HG02970 (cell line): Measurements from ENCODE around the gene NR6A1.

Experiments
- ATAC-seq: cut with Tn5 transposase; IDR thresholded peaks from one replicate; pipeline ENCODE4 v1.9.1; 2021; ENCODE audit warnings: mild to moderate bottlenecking, moderate library complexity, moderate number of reproducible peaks; ENCODE audit not compliant: unreplicated experiment, low FRiP score

NR6A1 gene

DNA sequence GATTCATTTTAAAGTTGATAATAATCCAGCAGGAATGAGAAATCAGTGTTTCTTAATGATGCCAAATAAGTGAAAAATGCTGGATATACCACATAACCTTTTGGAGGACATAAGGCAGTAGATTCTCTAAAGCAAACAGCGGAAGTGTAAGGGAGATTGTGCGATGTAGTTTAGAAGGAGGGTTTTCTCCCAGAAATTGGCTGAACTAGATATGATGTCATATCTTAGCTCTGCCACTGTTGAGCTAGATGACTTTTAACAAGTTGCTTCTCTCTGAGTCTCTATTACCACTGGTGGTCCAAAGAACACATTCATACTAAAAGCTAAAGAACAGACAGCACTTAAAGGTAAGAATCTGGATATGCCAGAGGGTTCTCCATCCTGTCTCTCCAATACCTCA is 107.0 kb downstream of the NR6A1 start:
- ATAC-seq = no peak

DNA sequence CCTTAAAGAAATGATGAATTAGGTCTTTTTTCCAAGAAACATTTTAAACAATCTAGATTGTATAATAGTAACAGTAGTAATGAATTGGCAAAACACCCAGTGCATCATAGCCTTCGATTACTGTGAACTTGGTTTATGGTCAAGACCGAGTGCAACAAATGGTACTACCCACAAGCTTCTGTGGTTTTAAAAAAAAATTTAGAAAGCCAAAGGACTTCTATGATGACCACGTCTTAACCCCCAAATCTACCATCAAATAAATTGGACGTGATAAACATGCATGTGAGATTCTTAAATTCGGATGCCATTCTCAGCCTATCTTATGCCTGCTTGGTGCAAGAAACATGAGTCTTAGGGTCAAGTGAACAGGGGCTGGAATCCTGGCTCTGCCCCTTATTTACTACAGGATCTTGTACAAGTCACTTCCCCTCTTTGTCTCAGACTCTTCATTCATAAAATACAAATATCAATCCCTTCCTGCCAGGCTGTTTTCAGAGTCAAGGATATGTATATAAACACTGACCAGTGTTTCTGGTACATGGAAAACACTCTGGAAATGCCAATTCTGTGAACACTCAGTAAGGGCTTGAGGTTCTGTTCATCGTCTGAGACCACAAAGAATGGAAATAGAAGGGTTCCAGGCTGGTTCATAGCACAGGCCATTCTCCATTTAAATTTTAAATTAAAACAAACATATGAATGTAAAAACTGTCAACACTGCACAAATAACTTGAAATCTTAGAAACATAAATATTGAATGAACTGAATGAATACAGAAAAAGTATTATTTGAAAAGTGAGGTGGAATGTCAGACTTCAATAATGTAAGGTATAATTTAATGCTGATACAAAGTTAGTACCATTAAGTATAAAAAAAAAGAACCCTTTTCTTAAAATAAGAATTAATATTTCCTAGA is 107.8 kb downstream of the NR6A1 start:
- no peak for ATAC-seq

GRCh38 chr9:124662561-124662960 is 108.5 kb downstream of the NR6A1 start:
- ATAC-seq = no peak

DNA sequence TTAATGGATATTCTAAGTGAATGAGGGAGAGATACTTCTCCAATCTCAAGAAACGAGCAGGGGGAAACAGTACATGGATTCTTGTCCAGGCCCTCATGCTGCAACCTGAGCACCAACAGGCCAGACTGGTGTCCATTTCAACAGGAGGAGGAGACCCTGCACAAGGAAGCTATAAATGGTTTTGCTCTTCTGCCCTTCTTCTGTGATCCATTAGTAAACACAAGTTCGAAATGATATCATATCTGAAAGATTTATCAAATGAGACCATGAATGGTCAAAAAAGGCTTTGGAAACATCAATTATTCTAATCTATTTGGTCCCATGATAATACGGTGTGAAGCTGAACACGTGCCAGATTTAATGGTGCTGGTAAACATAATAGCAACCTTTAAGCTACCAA is 109.8 kb downstream of the NR6A1 start:
- ATAC-seq = no peak

DNA sequence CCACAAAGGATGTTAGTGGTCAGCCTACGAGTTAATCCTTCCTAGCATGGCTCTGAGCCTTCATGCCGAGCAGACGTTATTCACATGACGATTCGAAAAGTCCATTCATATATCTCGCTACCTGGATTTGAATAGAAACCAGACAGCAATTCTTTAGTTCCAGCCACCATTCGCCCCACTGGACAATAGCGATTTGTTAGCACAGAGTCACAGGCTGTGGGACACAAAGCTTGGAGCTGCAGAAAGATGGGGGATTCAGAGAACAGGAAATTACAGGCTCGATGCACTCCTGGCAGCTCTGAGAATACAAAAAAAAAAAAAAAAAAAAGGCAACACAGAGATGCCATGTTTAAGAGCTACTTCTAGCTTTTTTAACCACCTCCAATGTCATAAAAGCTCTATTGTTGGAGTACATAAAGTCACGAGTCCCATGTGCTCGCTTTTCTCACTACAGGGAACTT is 110.7 kb downstream of the NR6A1 start:
- no peak for ATAC-seq

- ATAC-seq = no peak
Observed at GRCh38 chr9:124659099-124659659, 111.9 kb downstream of the NR6A1 start.

GRCh38 chr9:124658165-124659017 is 112.7 kb downstream of the NR6A1 start:
- ATAC-seq = peak; percentile 70

DNA sequence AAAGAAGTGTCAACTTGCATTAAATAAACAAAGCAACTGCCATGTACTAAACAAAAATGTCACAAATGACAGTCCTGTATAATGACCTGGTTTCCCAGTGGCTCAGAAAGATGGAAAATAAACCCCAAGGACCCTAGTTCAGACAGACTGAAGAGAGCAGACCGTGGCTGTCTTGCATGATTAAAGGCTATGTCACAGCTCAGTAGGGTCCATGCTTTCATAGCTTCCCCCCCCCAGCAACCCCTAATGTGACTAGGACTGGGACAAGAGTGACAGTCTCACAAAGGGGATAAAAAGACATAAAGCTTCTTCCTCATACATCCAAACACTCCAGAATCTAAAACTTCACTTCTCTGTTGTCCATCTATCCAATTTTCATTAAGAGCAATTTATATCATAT is 113.6 kb downstream of the NR6A1 start:
- no peak for ATAC-seq

DNA sequence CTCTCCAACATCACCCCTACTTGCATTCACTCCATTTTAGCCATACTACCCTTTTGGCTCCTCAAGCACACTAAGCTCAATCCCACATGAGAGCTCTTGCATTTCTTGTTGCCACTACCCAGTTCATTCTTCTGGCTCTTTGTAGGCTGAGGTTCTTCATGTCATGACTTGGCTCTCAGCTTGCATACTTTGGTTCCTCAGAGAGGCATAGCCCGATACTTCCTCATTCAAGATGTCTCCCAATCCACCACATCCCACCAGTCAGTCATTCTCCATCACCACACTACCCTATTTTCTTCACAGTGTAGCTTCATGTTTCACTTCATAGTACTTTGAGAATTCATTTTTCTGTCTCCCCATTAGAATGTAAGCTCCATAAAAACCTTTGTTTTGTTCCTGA is 116.7 kb downstream of the NR6A1 start:
- no peak for ATAC-seq

GRCh38 chr9:124652615-124653393 is 118.3 kb downstream of the NR6A1 start:
- ATAC-seq = no peak

DNA sequence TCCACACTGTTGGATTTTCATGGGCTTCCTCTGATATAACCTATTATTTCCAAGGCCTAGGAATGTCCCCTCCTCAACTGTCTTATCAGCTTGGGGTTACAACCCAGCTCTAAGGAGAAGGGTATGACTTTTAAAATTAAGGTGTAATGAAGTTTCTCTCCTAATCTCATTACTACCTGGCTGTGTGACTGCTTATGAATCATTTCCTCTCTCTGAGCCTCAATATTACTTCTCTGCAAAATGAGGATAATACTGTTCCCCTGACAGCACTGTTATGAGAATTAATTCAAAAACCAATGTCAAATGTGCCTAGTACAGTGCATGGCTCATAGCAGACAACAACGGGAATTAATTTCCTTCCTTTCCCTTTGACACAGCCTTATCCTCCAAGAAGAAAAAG is 118.9 kb downstream of the NR6A1 start:
- ATAC-seq = no peak

DNA sequence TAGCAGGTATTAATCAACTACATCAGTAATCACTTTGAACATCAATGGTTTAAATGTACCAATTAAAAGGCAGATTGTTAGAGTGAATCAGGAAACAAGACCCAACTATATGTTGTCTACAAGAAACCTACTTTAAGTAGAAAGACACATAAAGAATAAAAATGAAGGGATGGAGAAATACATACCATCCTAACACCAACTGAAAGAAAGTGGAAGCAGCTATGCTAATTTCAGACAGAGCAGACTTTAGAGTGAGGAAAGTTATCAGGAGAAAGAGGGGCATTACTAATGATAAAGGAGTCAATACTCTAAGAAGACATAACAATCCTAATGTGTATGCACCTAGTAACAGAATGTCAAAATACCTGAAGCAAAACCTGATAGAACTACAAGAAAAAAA is 125.8 kb downstream of the NR6A1 start:
- ATAC-seq = no peak

- no peak for ATAC-seq
Observed at GRCh38 chr9:124639637-124640036, 131.5 kb downstream of the NR6A1 start.

DNA sequence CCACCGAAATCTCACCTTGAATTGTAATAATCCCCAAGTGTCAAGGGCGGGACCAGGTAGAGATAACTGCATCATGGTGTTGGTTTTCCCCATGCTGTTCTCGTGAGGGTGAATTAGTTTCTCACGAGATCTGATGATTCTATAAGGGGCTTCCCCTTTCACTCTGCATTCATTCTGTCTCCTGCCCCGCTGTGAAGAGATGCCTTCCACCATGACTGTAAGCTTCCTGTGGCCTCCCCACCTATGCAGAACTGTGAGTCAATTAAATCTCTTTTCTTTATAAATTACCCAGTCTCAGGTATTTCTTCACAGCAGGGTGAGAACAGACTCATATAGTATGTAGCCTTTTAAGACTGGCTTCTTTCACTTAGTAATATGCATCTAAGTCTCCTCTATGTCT is 135.8 kb downstream of the NR6A1 start:
- ATAC-seq = no peak

GRCh38 chr9:124632077-124632621 is 139.0 kb downstream of the NR6A1 start:
- no peak for ATAC-seq

DNA sequence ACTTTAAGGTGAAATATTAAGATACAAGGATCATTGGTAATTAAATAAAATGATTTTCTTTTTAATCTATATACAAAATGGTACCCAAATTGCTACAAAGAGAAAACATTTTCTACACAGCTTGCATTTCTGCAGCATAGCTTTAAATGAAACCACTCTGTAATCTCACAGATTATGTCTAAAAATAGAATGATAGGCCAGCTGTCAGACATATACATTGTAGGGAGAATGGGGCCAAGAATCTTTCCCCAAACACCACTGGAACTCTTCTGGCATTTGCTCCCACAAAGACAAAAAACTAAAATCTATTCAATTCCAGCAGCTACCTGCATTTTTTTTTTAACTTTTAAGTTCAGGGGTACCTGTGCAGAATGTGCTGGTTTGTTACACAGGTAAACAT is 139.8 kb downstream of the NR6A1 start:
- no peak for ATAC-seq

DNA sequence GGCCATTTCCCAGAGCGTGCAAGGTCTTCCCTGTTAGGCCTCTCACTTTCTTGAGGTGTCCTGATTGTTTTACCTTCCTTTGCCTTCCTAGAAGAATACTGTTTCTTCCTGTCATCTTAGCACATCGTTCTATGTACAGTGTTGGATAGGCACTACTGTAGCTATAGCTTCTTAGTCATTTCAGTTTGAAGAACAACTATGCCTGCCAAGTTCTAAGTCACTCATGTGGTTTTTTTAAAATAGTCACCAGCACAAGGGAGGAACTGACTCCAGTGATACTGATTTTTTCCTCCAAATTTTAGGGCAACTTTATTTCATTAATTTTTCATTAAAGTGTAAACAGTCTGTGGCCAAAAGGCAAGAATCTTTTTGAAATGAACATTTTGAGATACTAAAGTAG is 141.5 kb downstream of the NR6A1 start:
- ATAC-seq = no peak

- no peak for ATAC-seq
Observed at GRCh38 chr9:124628741-124629140, 142.4 kb downstream of the NR6A1 start.

- ATAC-seq = no peak
Observed at GRCh38 chr9:124626276-124626675, 144.8 kb downstream of the NR6A1 start.

DNA sequence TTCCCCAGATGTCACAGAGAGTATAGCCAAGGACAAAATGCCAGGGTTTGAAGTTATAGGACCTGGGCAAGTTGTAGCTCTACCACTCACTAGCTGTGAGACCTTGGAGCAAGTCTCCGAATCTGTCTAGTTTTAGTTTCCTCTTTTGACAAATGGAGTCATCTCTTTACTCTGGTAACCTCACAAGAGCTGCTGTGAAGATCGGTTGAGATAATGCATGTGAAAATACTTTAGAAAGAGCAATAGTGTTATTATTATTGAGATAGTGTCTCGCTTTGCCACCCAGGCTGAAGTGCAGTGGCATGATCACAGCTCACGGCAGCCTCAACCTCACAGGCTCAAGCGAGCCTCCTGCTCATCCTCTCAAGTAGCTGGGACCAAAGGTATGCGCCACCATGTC is 146.0 kb downstream of the NR6A1 start:
- no peak for ATAC-seq
